ENCODE results near the gene VKORC1L1. TPM values are rescaled to one million over a fixed set of nuclear protein-coding genes. Genes with fewer than 3 reads are reported as not detected.
A peak's percentile ranks its signal among the peaks of the same experiment; 100 is the strongest.

Gene VKORC1L1
- total and polyA plus RNA-seq, 9 of the 15 experiments (the other 6 are each of a cell fraction or from before 2014, with no cell fraction given) = 6.8 to 36.5 (median 19.3) TPM

GRCh38 chr7:65980478-65981250 lies 107.8 kb downstream of the VKORC1L1 start (continued):
- TF ChIP-seq PRDM10 (IDR thresholded peaks at IDR 0.05; ENCODE audit: partially characterized antibody) (no peak), CTCF (IDR thresholded peaks at IDR 0.05 in 2 of 3, conservative IDR thresholded peaks at IDR 0.05 in 1 of 3; ENCODE audit: insufficient read depth in 2 of 3, low read depth in 1 of 3, low read length in 3 of 3) (no peak), POLR2H (tag; IDR thresholded peaks at IDR 0.05; ENCODE audit: low read depth) (peak; percentile 73), SP2 (IDR thresholded peaks at IDR 0.05; ENCODE audit: extremely low read depth, low read depth, low read length, poor library complexity, severe bottlenecking) (no peak), MITF (IDR thresholded peaks at IDR 0.05) (no peak), DPF2 (IDR thresholded peaks at IDR 0.05) (peak; percentile 81), NR1H2 (CRISPR knock-in tag; IDR thresholded peaks at IDR 0.05) (no peak), MLLT1 (IDR thresholded peaks at IDR 0.05) (0 out of 4 replicates have a peak, but pooled peaks of 1 of the 2 experiments have one; percentile 19), PRMT5 (CRISPR knock-in tag; IDR thresholded peaks at IDR 0.05) (no peak), ZNF277 (CRISPR knock-in tag; IDR thresholded peaks at IDR 0.05; ENCODE audit: borderline replicate concordance) (no peak), RNF219 (CRISPR knock-in tag; IDR thresholded peaks at IDR 0.05) (no peak), THRB (CRISPR knock-in tag; conservative IDR thresholded peaks at IDR 0.05) (no peak)
